ENCODE measurements around the gene CNR2.

- TF ChIP-seq CTCF (IDR thresholded peaks at IDR 0.05) (no peak), POLR2A (IDR thresholded peaks at IDR 0.05) (no peak)
Observed at GRCh38 chr1:23837908-23838307, 75.3 kb downstream of the CNR2 start.

Measured in lower leg skin (tissue), 3 donors.